ENCODE measurements around the gene ALPL. TPM values are rescaled to one million over a fixed set of nuclear protein-coding genes. Genes with fewer than 3 reads are reported as not detected.

ALPL gene
- total RNA-seq, 1 experiment from 2014 or later, result 4.8 TPM

DNA sequence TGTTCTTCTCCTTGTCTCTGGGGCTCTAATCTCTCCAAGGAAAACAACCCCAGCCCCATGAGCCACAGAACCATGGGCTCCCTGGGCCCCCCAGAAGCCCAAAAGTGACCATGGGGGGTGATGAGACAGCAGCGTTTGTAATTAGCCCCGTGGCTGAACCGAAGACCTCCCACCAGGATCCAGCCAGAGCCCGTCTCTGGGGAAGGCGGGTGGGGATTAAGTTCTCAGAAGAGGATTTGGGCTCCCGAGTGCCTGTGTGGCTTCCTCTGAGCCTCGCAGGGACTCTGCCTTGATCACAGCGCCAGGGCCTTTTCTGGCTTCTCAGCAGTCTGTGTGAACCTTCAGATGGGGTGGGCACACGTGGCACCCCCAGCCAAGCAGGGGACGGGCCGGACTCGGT lies 77.0 kb downstream of the ALPL start:
- H3K4me3 ChIP-seq (ENCODE audit: low read depth, low read length, poor library complexity, severe bottlenecking), result no peak overlapping the region

DNA sequence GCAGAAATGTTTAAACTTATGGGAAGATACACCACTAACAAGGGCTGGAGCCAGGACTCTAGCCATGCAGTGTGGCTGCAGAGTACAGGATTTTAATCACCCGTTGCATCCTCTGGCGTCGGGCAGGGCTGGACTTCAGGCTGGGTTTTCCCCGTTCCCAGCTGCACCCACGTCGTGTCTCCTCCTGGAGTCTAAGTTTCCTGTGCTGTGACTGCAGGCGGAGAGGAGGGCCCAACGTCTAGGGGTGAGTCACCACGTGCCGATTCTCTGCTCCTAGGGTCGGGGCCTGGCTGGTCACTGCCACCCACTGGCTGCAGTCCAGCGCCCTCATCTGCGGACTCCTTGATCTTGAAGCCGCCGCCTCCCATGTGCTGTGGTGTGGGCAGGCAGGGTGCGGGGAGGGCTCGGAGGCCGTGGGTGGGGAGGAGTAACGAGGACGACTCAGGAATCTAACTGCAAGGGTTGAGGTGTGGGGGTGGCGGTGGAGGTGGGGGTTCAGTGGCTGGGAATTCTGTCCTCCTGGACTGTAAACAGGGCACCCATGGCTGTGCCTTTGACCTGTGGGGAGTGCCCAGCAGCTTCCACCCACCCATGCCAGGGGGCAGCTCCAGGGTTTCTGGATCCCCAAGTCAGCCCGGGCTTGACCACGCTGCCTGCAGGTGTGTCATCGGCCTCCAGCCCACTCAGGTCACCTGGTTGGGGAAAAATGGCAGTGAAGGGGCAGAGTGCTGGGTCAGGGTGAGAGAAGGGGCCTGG lies 77.8 kb downstream of the ALPL start:
- ChIA-PET POLR2A (ENCODE audit: low non-redundant PET) (no interaction called here), CTCF (no interaction called here)
- no peak for TF ChIP-seq EZH2 (IDR thresholded peaks at IDR 0.05; ENCODE audit: borderline replicate concordance, low read depth, low read length, poor library complexity, severe bottlenecking)
- TF ChIP-seq, protein P1, sequence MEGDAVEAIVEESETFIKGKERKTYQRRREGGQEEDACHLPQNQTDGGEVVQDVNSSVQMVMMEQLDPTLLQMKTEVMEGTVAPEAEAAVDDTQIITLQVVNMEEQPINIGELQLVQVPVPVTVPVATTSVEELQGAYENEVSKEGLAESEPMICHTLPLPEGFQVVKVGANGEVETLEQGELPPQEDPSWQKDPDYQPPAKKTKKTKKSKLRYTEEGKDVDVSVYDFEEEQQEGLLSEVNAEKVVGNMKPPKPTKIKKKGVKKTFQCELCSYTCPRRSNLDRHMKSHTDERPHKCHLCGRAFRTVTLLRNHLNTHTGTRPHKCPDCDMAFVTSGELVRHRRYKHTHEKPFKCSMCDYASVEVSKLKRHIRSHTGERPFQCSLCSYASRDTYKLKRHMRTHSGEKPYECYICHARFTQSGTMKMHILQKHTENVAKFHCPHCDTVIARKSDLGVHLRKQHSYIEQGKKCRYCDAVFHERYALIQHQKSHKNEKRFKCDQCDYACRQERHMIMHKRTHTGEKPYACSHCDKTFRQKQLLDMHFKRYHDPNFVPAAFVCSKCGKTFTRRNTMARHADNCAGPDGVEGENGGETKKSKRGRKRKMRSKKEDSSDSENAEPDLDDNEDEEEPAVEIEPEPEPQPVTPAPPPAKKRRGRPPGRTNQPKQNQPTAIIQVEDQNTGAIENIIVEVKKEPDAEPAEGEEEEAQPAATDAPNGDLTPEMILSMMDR (conservative IDR thresholded peaks at IDR 0.05; ENCODE audit: low read depth, low read length), result no peak
- H3K27ac ChIP-seq (ENCODE audit: low read depth, low read length, poor library complexity, severe bottlenecking), result no peak overlapping the region
- H3K27me3 ChIP-seq (replicated peaks; ENCODE audit: insufficient read depth, low read depth, low read length, poor library complexity), result no peaks in the 10 kb centered on the region
- DNase-seq (ENCODE audit: low spot score), result peak; percentile 58
- H3K4me1 ChIP-seq (ENCODE audit: insufficient read depth, low read length, poor library complexity, severe bottlenecking), result peaks cover 49% of the 10 kb centered on the region
- intact Hi-C loops (cut with micrococcal nuclease; ENCODE audit: unreplicated experiment), result no loop called here
- H3K9me3 ChIP-seq (ENCODE audit: low read depth, low read length, poor library complexity, severe bottlenecking), result no peaks in the 10 kb centered on the region
- no peak overlapping the region for H3K4me3 ChIP-seq (ENCODE audit: low read depth, low read length, poor library complexity, severe bottlenecking)
- H3K36me3 ChIP-seq (ENCODE audit: insufficient read depth, low read length, poor library complexity, severe bottlenecking), result no peaks in the 10 kb centered on the region
- no TSS peak for BruUV-seq (replicated peaks)

More for the DNA sequence above, 77.0 kb downstream of the ALPL start:
- Histone ChIP-seq H3K27me3 (replicated peaks; ENCODE audit: insufficient read depth, low read depth, low read length, poor library complexity) (no peaks in the 10 kb centered on the region), H3K4me1 (ENCODE audit: insufficient read depth, low read length, poor library complexity, severe bottlenecking) (peaks cover 45% of the 10 kb centered on the region), H3K9me3 (ENCODE audit: low read depth, low read length, poor library complexity, severe bottlenecking) (no peaks in the 10 kb centered on the region), H3K27ac (ENCODE audit: low read depth, low read length, poor library complexity, severe bottlenecking) (no peak overlapping the region), H3K36me3 (ENCODE audit: insufficient read depth, low read length, poor library complexity, severe bottlenecking) (no peaks in the 10 kb centered on the region)
- DNase-seq (ENCODE audit: low spot score), result peak; percentile 83
- no TSS peak for BruUV-seq (replicated peaks)
- intact Hi-C loops (cut with micrococcal nuclease; ENCODE audit: unreplicated experiment), result no loop called here
- ChIA-PET CTCF (no interaction called here), POLR2A (ENCODE audit: low non-redundant PET) (no interaction called here)
- TF ChIP-seq, protein P1 (conservative IDR thresholded peaks at IDR 0.05; ENCODE audit: low read depth, low read length), result no peak
- no peak for TF ChIP-seq EZH2 (IDR thresholded peaks at IDR 0.05; ENCODE audit: borderline replicate concordance, low read depth, low read length, poor library complexity, severe bottlenecking)

DNA sequence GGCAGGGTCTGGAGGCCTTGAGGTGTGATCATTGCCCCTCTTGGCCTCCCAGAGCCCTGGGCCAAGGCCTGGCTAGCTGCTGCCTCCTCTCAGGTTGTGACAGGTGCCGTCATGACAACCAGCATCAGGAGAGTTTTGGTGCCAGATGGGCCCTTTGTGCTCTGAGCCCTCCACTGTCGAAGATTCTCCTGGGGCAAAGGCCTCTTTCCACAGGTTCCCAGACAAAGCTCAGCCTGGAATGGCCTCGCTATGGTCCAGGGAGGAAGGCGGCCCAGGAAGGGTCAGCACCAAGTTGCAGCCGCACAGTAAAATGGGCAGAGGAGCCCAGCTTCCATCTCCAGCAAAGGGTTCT lies 78.4 kb downstream of the ALPL start:
- BruUV-seq (replicated peaks), result no TSS peak
- DNase-seq (ENCODE audit: low spot score), result no peak
- Histone ChIP-seq H3K4me1 (ENCODE audit: insufficient read depth, low read length, poor library complexity, severe bottlenecking) (peaks cover 49% of the 10 kb centered on the region), H3K27ac (ENCODE audit: low read depth, low read length, poor library complexity, severe bottlenecking) (no peak overlapping the region), H3K36me3 (ENCODE audit: insufficient read depth, low read length, poor library complexity, severe bottlenecking) (no peaks in the 10 kb centered on the region), H3K9me3 (ENCODE audit: low read depth, low read length, poor library complexity, severe bottlenecking) (no peaks in the 10 kb centered on the region), H3K27me3 (replicated peaks; ENCODE audit: insufficient read depth, low read depth, low read length, poor library complexity) (no peaks in the 10 kb centered on the region), H3K4me3 (ENCODE audit: low read depth, low read length, poor library complexity, severe bottlenecking) (no peak overlapping the region)
- TF ChIP-seq, protein P1 (conservative IDR thresholded peaks at IDR 0.05; ENCODE audit: low read depth, low read length), result no peak
- TF ChIP-seq EZH2 (IDR thresholded peaks at IDR 0.05; ENCODE audit: borderline replicate concordance, low read depth, low read length, poor library complexity, severe bottlenecking), result no peak
- intact Hi-C loops (cut with micrococcal nuclease; ENCODE audit: unreplicated experiment), result no loop called here
- ChIA-PET POLR2A (ENCODE audit: low non-redundant PET) (no interaction called here), CTCF (no interaction called here)
